NB4 (cell line): ENCODE measurements around the gene AKAP6.
"Not testable (repeated sequence)": the region's sequence is repeated elsewhere in the genome, so short reads cannot be mapped to it uniquely, and the experiment has no call there.

Experiments used
- DNase-seq: peaks from one replicate; pipeline ENCODE4 v3.0.0; 2010; ENCODE audit warnings: low read depth
- H3K4me3 ChIP-seq: one replicate; pipeline ENCODE4 v1.5.1; 2011; ENCODE audit warnings: mild to moderate bottlenecking, low read depth, low read length, moderate library complexity
- CTCF ChIP-seq: IDR thresholded peaks from one replicate; pipeline ENCODE4 v1.5.1; 2012; ENCODE audit warnings: low read depth, low read length
- MAX ChIP-seq: IDR thresholded peaks from 2 replicates; pipeline ENCODE4 v1.6.1; 2011; ENCODE audit warnings: low read depth, low read length
- MYC ChIP-seq: IDR thresholded peaks from 2 replicates; pipeline ENCODE4 v1.6.1; 2011; ENCODE audit warnings: low read depth, low read length
- POLR2A ChIP-seq: IDR thresholded peaks from 2 replicates; pipeline ENCODE4 v1.6.1; 2011; ENCODE audit warnings: mild to moderate bottlenecking; ENCODE audit not compliant: insufficient read length; ENCODE audit errors: extremely low read depth

Gene AKAP6

GRCh38 chr14:32368107-32368506 is 39.0 kb downstream of the AKAP6 start:
- no peak overlapping the region for H3K4me3 ChIP-seq
- DNase-seq = no peak
- no peak for TF ChIP-seq MYC
- TF ChIP-seq MAX = no peak
- no peak for TF ChIP-seq CTCF
- TF ChIP-seq POLR2A = no peak

DNA sequence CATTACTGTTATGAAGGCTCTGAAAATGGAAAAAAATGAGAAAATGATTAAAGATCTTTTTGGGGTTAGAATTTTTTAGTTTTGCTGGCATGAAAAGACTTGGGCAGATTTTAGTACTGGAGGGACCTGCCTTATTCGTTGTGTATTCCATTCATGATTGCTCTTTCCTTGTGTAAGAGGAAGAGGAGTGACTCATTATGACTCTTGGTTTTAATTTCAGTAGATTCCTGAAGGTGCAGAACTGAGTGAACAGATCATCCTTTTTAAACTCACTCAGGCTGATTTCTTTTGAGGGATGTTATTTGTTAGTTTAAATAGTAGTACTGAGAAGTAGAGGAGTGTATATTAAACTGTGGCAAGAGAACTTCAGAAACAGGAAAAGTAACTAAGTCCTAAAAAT is 41.6 kb downstream of the AKAP6 start:
- TF ChIP-seq CTCF (no peak), MYC (no peak), MAX (no peak), POLR2A (no peak)
- no peak for DNase-seq
- H3K4me3 ChIP-seq = no peak overlapping the region

DNA sequence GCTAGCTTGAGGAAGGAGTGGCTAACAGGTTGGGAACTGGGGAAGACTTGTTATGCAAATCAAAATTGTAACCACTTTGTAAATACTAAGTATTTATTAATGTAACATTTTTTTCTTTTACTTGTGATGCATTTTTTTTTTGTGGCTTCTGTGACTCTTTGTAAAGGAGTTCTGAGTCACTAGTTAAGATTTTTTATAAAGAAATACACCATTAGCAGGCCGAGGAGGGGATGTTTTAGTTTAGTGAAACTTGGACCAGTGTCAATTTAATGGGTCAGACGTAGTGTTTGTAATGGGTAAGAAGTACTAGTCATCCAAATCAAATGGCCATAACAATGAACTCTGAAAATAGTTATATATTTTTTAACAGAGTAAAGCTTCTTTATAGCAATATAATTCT is 43.1 kb downstream of the AKAP6 start:
- no peak overlapping the region for H3K4me3 ChIP-seq
- no peak for DNase-seq
- TF ChIP-seq MAX (no peak), POLR2A (no peak), MYC (no peak), CTCF (no peak)

- H3K4me3 ChIP-seq, DNase-seq: not testable (repeated sequence)
These were observed 44.1 kb downstream of the AKAP6 start for GRCh38 chr14:32373174-32373573.

DNA sequence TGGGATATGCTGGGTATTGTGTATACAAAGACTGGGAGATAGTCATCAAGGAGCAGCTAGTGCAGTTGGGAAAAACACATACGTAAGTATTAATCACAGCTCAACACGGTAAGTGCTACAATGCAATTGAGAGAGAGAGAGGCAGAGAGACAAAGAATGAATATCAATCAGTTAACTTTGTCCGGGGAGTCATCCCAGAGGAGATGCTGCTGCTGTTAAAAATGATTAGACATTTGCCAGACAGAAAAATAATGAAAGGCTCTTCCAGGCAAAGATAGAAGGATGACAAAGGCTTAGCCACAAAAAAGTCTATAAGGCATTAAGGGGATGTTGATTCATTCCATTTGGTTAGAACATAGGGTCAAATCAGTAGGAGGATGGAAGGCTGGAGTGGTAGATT is 45.1 kb downstream of the AKAP6 start:
- no peak for DNase-seq
- no peak for TF ChIP-seq MAX

GRCh38 chr14:32375663-32376062 is 46.6 kb downstream of the AKAP6 start:
- H3K4me3 ChIP-seq = no peak overlapping the region
- no peak for DNase-seq
- TF ChIP-seq CTCF = no peak
- TF ChIP-seq POLR2A = no peak
- TF ChIP-seq MYC = no peak
- TF ChIP-seq MAX = no peak

More for the DNA sequence above, 45.1 kb downstream of the AKAP6 start:
- no peak overlapping the region for H3K4me3 ChIP-seq

DNA sequence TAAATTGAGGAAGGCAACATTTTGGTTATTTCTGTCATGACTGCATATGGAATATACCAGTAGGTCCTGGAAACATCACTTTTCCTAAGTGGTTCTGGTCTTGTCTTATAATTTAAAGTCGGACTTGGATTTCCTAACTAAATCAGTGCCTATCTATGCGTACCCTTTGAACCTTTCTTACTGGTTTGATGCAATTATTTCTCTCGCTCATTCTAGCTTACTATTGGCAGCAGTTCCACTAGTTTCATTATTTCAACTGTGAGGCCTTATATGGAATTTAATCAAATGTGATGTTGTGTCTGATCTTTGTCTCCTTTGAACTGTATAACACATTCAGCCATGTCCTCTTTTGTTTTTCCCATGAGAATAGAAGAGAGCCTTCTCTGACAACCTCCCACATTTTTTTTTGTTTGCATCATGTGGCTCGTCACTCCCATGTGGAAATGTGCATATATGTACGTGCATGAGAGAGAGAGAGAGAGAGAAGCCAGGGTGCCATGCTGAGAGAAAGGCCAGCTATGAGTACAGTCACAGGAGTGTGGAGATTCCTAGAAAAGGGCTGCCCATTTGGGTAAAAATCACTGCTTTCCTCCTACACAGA is 48.0 kb downstream of the AKAP6 start:
- no peak for DNase-seq
- no peak overlapping the region for H3K4me3 ChIP-seq

More for the DNA sequence above, 48.0 kb downstream of the AKAP6 start:
- TF ChIP-seq POLR2A (no peak), MYC (no peak), MAX (no peak), CTCF (no peak)
